Activated CD8-positive, alpha-beta memory T cell treated with anti-CD3 and anti-CD28 coated beads for 36 hours (primary cell): ENCODE results near the gene HNRNPDL. TPM values are rescaled to one million over a fixed set of nuclear protein-coding genes. Genes with fewer than 3 reads are reported as not detected.
"Not testable (repeated sequence)": the region's sequence is repeated elsewhere in the genome, so short reads cannot be mapped to it uniquely, and the experiment has no call there.

ENCODE experiments used
- CTCF ChIA-PET: fragments of 350-600 bp; sonication (Branson Sonifier 250); formaldehyde crosslinking; loops from one replicate; lab custom pipeline; 2021; ENCODE audit warnings: antibody characterized with exemption; lab: Charles Lee
- POLR2A ChIA-PET: fragments of 350-600 bp; sonication (Branson Sonifier 250); formaldehyde crosslinking; loops from one replicate; lab custom pipeline; 2021; ENCODE audit warnings: antibody characterized with exemption; lab: Charles Lee
- total RNA-seq, 2 experiments: library from RNA; stranded (reverse); gene quantifications; one replicate each; pipeline ENCODE4 v1.2.3, GENCODE V29; 2021

Gene HNRNPDL
- total RNA-seq: 100 to 1,000 TPM; 390 to 407 TPM

DNA sequence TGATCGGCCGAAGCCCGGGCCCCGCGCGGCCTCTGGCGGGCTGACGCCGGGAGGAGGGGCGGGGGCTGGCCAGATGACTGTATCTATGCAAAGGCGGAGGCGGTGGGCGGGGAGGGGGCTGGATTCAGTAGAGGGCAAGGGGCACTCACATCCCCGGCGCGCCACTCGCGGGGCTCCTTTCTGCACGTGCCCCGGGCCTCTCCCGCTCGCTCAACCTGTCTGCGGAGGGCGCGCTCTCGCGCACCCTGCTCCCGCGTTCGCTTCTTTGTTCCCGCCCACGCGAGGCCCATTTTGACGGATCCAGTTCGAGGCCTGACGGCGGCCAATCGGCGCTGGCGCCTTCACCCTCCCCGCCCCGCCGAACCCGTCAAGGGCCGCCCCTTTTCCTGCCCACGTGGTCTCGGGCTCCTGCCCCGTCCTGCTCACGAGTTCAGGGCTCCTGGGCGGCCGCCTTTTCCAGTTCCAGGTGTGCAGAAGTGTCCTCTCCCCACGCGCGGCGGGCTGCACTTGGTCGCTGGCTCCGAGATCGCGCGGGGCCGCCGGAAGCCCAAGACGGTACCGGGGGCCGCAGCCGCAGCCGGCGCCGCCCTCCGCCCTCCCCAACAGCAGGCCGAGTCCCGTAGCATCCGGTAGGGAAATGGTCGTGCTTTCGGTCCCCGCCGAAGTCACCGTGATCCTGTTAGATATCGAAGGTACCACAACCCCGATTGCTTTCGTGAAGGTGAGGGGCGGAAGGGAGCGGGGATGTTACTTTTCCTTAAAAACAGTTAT is at the start of gene HNRNPDL, which contains the start of gene ENOPH1:
TSS of gene HNRNPDL (minus strand) at position 270 of the 771 bp plus-strand sequence. CDS start 772 bp downstream, outside the sequence.
TSS of gene ENOPH1 (plus strand) at position 398 of the 771 bp plus-strand sequence. CDS start at position 638, 240 bp downstream.
- POLR2A ChIA-PET: interaction anchor here (1.2 to 3.4 kb wide), 2 partner anchors 59 to 69 kb away, joined by 7 to 34 read pairs; no protein-coding TSS in a partner anchor
- CTCF ChIA-PET: interaction anchor here (0.6 to 2.5 kb wide), 2 partner anchors 21 to 56 kb away, joined by 3 to 8 read pairs; partner anchors contain the start of gene HNRNPD

- CTCF ChIA-PET: interaction anchor here (0.6 kb wide), 1 partner anchor 85 kb away, joined by 3 read pairs; no protein-coding TSS in a partner anchor
- POLR2A ChIA-PET: no interaction called here
These were observed 49.3 kb upstream of the HNRNPDL start for GRCh38 chr4:82479562-82479961.

GRCh38 chr4:82477469-82477868 is 47.2 kb upstream of the HNRNPDL start:
- CTCF ChIA-PET, POLR2A ChIA-PET: not testable (repeated sequence)

DNA sequence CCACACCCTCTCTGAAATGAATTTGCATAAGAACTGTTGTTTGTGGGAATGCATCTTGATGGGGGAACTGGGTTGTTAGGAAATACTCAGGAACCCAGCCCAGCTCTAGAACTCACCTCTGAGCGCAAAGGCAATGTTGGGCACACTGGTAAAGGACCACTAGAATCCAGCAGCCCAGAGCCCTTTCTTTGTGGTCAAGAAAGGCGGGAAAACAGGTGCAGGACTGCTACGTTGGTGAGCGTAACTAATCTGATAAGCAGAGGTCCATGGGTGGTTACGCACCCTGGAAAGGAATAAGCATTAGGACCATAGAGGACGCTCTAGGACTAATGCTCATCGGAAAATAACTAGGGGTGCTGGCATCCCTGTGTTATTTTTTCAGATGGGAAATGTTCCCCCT is 45.7 kb upstream of the HNRNPDL start:
- POLR2A ChIA-PET: not testable (repeated sequence)
- CTCF ChIA-PET: interaction anchor here (0.9 kb wide), 1 partner anchor 24 kb away, joined by 3 read pairs; no protein-coding TSS in a partner anchor

DNA sequence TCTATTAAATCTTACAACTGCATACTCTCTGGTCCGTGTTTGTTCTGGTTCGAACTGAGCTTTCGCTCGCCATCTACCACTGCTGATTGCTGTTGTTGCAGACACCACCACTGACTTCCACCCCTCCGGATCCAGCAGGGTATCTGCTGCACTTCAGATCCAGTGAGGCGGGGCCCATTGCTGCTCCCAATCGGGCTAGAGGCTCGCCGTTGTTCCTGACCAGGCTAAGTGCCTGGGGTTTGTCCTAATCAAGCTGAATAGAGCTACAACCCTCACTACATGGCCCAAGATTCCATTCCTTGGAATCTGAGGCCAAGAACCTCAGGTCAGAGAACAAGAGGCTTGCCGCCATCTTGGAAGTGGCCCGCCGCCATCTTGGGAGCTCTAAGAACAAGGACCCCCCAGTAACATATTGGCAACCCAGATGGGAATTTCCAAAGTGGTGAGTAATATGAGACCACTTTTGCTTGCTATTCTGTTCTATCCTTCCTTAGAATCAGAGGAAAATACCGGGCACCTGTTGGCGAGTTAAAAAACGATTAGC is 43.4 kb upstream of the HNRNPDL start:
- POLR2A ChIA-PET: no interaction called here
- CTCF ChIA-PET: no interaction called here

- CTCF ChIA-PET: not testable (repeated sequence)
These were observed 42.8 kb upstream of the HNRNPDL start for GRCh38 chr4:82473080-82473479.

GRCh38 chr4:82469791-82470345 is 39.6 kb upstream of the HNRNPDL start:
- ChIA-PET POLR2A (no interaction called here), CTCF (no interaction called here)

More at GRCh38 chr4:82473080-82473479, 42.8 kb upstream of the HNRNPDL start:
- POLR2A ChIA-PET: not testable (repeated sequence)

GRCh38 chr4:82467471-82467870 is 37.2 kb upstream of the HNRNPDL start:
- ChIA-PET CTCF (no interaction called here), POLR2A (no interaction called here)

- ChIA-PET CTCF (interaction anchor here (1.0 kb wide), 1 partner anchor 12 kb away, joined by 3 read pairs; no protein-coding TSS in a partner anchor), POLR2A (no interaction called here)
These were observed 33.0 kb upstream of the HNRNPDL start for GRCh38 chr4:82463221-82463620.

DNA sequence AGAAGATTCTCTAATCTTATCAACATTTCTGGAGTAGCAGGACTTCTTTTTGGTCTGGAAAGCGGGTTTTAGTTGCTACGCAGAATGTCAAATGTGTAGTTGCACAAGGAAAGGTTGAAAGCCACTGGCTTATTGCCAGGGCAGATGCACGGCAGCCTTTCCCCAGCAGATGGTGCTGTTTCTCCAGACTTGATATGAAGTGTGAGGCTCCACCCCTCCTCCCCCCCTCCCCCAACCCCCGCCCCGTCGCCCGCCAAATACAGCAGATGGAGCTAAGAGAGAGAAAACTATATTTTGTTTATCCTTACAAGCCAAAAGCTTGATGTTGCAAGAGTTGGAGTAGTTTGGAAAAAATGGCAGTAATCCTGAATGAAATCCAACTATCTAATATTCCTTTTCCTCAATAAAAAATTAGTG is 32.2 kb upstream of the HNRNPDL start:
- CTCF ChIA-PET: interaction anchor here (1.0 kb wide), 2 partner anchors 9 to 11 kb away, joined by 3 read pairs; no protein-coding TSS in a partner anchor
- POLR2A ChIA-PET: no interaction called here

GRCh38 chr4:82461710-82462109 is 31.4 kb upstream of the HNRNPDL start:
- ChIA-PET POLR2A (no interaction called here), CTCF (interaction anchor here (1.0 to 2.2 kb wide), 2 partner anchors 9 to 277 kb away, joined by 3 to 10 read pairs; no protein-coding TSS in a partner anchor)

DNA sequence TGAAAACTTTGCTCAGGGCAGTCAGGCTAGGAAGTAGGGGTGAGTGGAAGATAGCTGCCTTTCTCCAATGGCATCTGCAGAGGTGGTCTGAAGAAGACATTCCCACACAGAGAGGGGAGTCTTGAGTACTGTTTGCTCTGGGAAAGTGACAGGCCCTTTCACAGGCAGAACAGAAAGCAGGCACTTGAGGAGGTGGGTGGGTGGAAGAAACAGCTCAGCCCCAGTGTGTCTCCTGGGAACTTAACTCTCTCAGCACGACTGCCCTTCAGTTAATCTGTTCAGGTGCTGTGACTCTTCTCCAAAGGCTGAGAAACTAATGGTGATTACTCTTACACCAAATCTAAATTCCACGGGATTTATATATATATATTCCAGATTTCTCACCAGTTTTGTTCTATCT is 28.5 kb upstream of the HNRNPDL start:
- CTCF ChIA-PET: interaction anchor here (0.6 kb wide), 1 partner anchor 558 kb away, joined by 5 read pairs; no protein-coding TSS in a partner anchor
- POLR2A ChIA-PET: no interaction called here

DNA sequence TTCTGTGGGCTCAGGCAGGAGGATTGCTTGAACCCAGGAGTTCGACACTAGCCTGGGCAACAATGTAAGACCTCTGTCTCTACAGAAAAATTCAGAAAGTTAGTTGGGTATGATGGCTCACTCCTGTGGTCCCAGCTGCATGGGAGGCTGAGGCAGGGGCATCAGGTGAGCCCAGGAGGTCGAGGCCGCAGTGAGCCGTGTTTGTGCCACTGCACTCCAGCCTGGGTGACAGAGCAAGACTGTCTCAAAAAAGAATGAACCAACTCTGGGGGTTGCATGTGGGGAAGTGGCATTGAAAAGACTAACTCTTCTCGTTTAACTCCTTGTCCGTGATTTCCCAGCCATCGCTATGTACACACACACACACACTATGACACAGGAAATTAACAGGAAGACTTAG is 27.0 kb upstream of the HNRNPDL start:
- ChIA-PET CTCF (no interaction called here), POLR2A (no interaction called here)

GRCh38 chr4:82452026-82452425 is 21.8 kb upstream of the HNRNPDL start:
- ChIA-PET CTCF (interaction anchor here (0.5 to 0.9 kb wide), 2 partner anchors 16 to 24 kb away, joined by 3 read pairs; no protein-coding TSS in a partner anchor), POLR2A (no interaction called here)

GRCh38 chr4:82450966-82451755 is 20.9 kb upstream of the HNRNPDL start:
- ChIA-PET POLR2A (no interaction called here), CTCF (interaction anchor here (0.9 to 1.1 kb wide), 2 partner anchors 11 to 25 kb away, joined by 3 read pairs; no protein-coding TSS in a partner anchor)

GRCh38 chr4:82447886-82448285 is 17.6 kb upstream of the HNRNPDL start:
- ChIA-PET CTCF (no interaction called here), POLR2A (no interaction called here)

GRCh38 chr4:82439088-82439487 is 8.8 kb upstream of the HNRNPDL start:
- ChIA-PET CTCF (interaction anchor here (1.4 kb wide), 1 partner anchor 10 kb away, joined by 3 read pairs; no protein-coding TSS in a partner anchor), POLR2A (interaction anchor here (1.3 kb wide), 1 partner anchor 65 kb away, joined by 4 read pairs; the partner anchor contains the start of gene HNRNPD)

- CTCF ChIA-PET: interaction anchor here (1.0 to 1.4 kb wide), 2 partner anchors 8 to 361 kb away, joined by 3 read pairs; partner anchors contain the start of gene SCD5
- POLR2A ChIA-PET: interaction anchor here (0.6 kb wide), 1 partner anchor 28 kb away, joined by 6 read pairs; no protein-coding TSS in a partner anchor
These were observed 7.2 kb upstream of the HNRNPDL start for GRCh38 chr4:82437285-82438005.
